Thyroid gland (tissue), 4 donors: ENCODE data around the gene C1QB.

Source experiments
- CTCF ChIP-seq, 6 experiments: fragments of 200-600 bp in 3 of 6; fragments of 450-650 bp in 3 of 6; sonication (generic) in 3 of 6; IDR thresholded peaks; one replicate each; pipeline ENCODE4 v1.5.1; 2016 to 2019; ENCODE audit warnings: antibody characterized with exemption in 6 of 6, mild to moderate bottlenecking in 2 of 6, inconsistent platforms in 1 of 6, moderate library complexity in 1 of 6
- POLR2A ChIP-seq, 2 donors: fragments of 450-650 bp; IDR thresholded peaks; one replicate each; pipeline ENCODE4 v1.6.1; 2017; ENCODE audit warnings: antibody characterized with exemption in 2 of 2, mild to moderate bottlenecking in 2 of 2, moderate library complexity in 1 of 2

- TF ChIP-seq CTCF (IDR thresholded peaks at IDR 0.05) (no peak), POLR2A (IDR thresholded peaks at IDR 0.05) (no peak)
These were observed 5.5 kb downstream of the C1QB start for GRCh38 chr1:22658385-22659163.
